NCI-H2029 (cell line): ENCODE data around the gene ATG2A.

Experiments used
- DNase-seq: peaks from one replicate; lab custom pipeline; 2025; lab: John Stamatoyannopoulos, UW

Gene ATG2A

GRCh38 chr11:64916775-64917662 is at the start of gene ATG2A:
Gene ATG2A, minus strand, starts transcription at chr11:64917209. Its CDS starts 74 bp downstream, at chr11:64917135.
- DNase-seq = peak; percentile 100

GRCh38 chr11:64963072-64963631 is 46.1 kb upstream of the ATG2A start:
- DNase-seq = no peak

GRCh38 chr11:64960719-64961118 is 43.7 kb upstream of the ATG2A start:
- DNase-seq = no peak

GRCh38 chr11:64959498-64959897 is 42.5 kb upstream of the ATG2A start:
- no peak for DNase-seq

- DNase-seq = no peak
Observed at GRCh38 chr11:64954201-64954600, 37.2 kb upstream of the ATG2A start.

GRCh38 chr11:64951529-64951928 is 34.5 kb upstream of the ATG2A start:
- no peak for DNase-seq

GRCh38 chr11:64947208-64947814 is 30.3 kb upstream of the ATG2A start:
- no peak for DNase-seq

- DNase-seq = no peak
Observed at GRCh38 chr11:64936539-64936938, 19.5 kb upstream of the ATG2A start.

GRCh38 chr11:64935359-64936081 is 18.5 kb upstream of the ATG2A start, which contains the start of gene GPHA2:
Gene GPHA2, minus strand, starts transcription at chr11:64935893. Its CDS starts 433 bp downstream, at chr11:64935460.
- DNase-seq = peak; percentile 5

GRCh38 chr11:64934682-64935358 is 17.8 kb upstream of the ATG2A start:
- DNase-seq = no peak

- no peak for DNase-seq
Observed at GRCh38 chr11:64933935-64934681, 17.1 kb upstream of the ATG2A start.

GRCh38 chr11:64933213-64933934 is 16.4 kb upstream of the ATG2A start:
- no peak for DNase-seq

GRCh38 chr11:64932324-64932723 is 15.3 kb upstream of the ATG2A start:
- no peak for DNase-seq

GRCh38 chr11:64931290-64931689 is 14.3 kb upstream of the ATG2A start:
- no peak for DNase-seq

GRCh38 chr11:64930340-64930739 is 13.3 kb upstream of the ATG2A start:
- no peak for DNase-seq

GRCh38 chr11:64929625-64930024 is 12.6 kb upstream of the ATG2A start:
- no peak for DNase-seq

GRCh38 chr11:64928957-64929356 is 11.9 kb upstream of the ATG2A start:
- no peak for DNase-seq

- no peak for DNase-seq
Observed at GRCh38 chr11:64926689-64927088, 9.7 kb upstream of the ATG2A start.

- DNase-seq = no peak
Observed at GRCh38 chr11:64925536-64926436, 8.8 kb upstream of the ATG2A start.
